GM19395 (cell line): Measurements from ENCODE around the gene PALLD.
"Not testable (repeated sequence)": the region's sequence is repeated elsewhere in the genome, so short reads cannot be mapped to it uniquely, and the experiment has no call there.

Source experiments
- ATAC-seq: cut with Tn5 transposase; IDR thresholded peaks from one replicate; pipeline ENCODE4 v1.9.1; 2021; ENCODE audit warnings: mild to moderate bottlenecking, moderate library complexity; ENCODE audit not compliant: unreplicated experiment

The PALLD gene

DNA sequence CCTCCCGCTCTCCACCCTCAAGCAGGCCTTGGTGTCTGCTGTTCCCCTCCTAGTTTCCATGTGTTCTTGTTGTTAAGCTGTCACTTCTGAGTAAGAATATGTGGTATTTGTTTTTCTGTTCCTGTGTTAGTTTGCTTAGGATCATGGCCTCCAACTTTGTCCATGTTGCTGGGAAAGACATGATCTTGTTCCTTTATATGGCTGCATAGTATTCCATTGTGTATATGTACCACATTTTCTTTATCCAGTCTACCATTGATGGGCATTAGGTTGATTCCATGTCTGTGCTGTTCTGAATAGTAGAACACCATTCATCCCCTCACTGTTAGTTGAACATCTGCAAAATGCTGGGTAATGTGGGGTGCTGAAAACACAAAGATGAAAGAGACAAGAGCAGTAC lies 222.9 kb downstream of the PALLD start:
- no peak for ATAC-seq

DNA sequence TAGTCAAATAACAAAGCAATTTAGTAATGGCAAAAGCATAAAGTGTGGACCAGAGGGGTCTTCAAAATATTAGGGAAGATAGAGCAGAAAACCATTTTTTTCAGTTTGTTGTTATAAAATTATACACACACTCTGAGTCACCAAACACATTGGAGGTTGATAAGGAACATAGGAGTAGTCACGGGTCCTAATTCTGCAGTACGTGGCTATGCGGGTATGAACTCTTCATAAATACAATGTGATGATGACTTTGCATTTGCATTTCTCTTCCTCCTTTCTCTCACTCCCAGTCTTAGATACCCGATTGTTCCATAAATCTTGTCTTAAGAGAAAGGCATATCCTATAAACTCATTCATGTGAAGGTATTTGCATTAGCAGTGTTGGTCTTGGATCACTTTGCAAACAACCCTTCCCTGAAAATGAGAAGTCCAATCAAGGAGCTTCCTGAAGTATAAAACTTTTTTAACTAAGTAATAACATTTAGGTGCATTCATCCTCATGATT lies 223.6 kb downstream of the PALLD start:
- ATAC-seq, result no peak

DNA sequence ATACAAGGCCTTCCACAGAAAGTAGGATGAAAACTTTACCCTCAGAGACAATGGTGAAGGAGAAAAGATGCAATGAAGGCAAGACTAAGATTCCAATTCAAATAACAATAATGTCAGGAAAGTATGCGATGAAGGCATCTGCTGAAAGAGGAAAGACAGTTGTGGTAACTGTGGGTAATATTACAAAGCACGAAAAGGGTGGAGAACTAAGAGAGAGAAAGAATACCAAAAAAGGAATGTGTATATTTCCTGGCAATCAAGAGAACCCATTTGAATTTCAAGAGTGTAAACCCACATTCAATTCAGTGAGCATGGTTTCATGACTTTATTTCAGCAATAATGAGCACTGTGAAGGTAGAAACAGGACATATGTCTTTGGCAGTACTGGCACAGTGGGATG lies 225.5 kb downstream of the PALLD start:
- ATAC-seq, result no peak

- peak; percentile 60 for ATAC-seq
Measured at GRCh38 chr4:168723020-168723419, 226.2 kb downstream of the PALLD start.

- ATAC-seq, result no peak
Measured at GRCh38 chr4:168723569-168723968, 226.7 kb downstream of the PALLD start.

DNA sequence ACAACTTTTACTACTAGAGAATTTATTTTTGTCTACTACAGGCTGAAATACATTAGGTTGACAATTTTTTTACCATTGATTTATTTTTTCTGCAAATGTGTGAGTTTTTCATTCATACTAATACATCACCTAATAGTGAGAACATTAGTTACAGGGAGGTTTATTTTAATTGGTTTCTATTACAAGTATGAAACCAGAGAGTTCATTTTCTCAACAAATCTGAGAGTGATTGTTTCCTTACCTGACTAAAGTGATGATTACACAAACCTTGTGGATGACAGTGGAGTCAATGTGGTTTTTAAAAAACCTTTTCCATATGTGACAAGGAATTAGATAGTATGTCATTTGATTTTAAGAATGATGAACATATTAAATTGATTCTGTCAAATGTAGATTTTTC lies 227.4 kb downstream of the PALLD start:
- ATAC-seq, result no peak

DNA sequence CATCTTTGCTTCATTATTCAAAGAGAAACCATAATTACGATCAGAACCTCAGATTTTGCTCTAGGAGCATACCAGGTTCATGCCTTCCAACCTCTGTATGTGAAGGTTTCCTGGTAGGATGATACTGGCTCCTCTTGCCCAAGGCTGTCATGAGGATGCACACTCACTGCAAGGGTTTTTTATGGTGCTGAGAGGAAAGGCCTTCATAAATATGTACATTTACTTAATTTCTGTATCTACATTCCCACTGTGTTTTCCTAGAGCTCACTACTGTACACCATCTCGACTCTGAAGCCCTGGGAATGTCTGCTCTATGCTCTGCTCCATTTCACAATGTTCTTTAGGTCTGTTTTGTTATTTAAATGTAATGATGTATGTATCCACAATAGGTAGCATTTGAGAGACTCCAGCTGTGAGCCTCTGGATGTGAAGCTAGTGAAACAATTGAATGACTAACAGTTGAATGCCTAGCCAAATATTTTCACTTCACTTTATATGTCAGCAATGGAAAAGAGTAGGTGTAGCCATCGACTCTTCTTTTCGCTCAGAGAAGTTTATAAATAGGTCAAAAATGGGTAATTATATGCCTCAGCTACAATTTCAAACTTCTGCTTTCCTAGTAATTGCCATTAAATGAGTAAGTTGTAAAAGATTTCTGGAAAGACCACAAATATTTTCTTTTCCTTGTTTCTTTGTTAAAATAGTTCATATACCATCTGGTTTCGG lies 228.0 kb downstream of the PALLD start:
- no peak for ATAC-seq

DNA sequence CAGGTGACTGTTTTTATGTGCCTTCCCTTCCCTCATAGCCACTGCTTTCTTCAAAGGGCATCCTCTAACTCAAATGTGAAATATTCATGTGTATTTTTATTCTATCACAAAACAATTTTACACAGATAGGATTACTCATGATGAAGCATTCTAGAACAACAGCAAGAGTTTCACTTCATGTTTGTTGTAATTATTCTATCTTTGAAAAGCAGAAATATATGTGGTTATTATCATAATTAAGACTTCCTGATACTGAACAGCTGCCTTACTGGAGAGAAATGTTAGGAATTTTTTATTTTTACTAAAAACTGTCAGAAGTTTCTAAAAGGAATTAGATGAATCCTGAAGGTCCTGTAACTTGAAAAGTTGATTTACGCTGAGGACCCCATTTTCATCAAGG lies 229.1 kb downstream of the PALLD start:
- no peak for ATAC-seq

DNA sequence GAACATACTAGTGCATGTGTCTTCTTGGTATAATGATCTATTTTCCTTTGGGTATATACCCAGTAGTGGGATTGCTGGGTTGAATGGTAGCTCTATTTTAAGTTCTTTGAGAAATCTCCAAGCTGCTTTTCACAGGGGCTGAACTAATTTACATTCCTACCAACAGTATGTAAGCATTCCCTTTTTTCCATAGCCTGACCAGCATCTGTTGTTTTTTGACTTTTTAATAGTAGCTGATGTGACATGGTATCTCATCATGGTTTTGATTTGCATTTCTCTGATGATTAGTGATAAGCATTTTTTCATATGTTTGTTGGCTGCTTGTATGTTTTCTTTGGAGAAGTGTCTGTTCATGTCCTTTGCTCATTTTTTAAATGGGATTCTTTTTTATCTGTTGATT lies 230.3 kb downstream of the PALLD start:
- ATAC-seq, result not testable (repeated sequence)

GRCh38 chr4:168731006-168731636 lies 234.3 kb downstream of the PALLD start:
- no peak for ATAC-seq

DNA sequence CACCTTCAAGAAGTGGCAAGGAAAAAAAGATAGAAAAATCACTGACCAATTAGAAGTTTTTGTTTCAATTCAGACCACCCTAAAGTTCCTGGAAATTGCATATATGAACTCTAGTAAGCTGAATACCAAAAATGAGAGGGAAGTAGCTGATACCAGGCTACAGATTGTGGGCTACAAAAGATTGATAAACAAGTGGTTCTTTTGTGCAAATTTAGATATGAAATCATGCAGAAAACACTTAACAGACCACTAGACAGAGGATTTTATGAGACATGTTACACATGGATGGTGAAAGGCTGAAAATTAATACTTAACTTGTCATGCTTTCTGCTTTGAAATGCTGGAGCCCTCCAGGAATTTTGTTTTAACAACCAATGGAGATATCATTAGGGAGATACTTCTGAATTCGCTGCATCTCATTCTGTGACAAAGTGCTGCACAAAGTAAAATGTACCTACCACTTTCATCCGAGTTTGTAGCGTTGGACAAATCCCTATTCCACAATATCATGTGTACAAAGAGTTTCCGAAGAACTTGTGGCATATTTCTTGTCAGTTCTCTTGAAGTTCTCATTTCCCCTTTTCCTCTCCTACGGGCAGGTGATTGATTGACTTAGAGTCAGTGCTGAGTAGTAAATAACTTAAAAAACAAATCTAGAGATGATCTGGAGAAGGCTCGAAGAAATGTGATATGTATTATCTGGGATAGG lies 235.0 kb downstream of the PALLD start:
- ATAC-seq, result peak; percentile 54

DNA sequence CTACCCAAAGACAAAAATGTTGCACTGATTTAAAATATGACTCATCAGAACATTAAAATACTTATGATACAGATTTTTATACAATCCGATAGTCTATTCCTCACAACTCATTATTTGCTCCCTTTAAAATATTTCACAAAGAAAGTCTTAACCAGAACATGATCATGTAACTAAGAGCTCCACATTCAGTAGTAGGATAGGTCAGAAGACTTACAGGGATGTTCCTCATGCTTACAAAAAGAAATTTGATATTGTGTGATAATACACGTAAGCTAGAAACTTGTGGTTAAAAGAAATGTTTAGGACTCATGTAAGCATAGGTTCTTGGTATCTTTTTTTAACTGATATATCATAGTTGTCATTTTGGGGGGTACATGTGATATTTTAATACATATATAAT lies 235.9 kb downstream of the PALLD start:
- ATAC-seq, result no peak

- no peak for ATAC-seq
Measured at GRCh38 chr4:168734703-168735678, 238.1 kb downstream of the PALLD start.

GRCh38 chr4:168735735-168736134 lies 238.9 kb downstream of the PALLD start:
- ATAC-seq, result no peak

DNA sequence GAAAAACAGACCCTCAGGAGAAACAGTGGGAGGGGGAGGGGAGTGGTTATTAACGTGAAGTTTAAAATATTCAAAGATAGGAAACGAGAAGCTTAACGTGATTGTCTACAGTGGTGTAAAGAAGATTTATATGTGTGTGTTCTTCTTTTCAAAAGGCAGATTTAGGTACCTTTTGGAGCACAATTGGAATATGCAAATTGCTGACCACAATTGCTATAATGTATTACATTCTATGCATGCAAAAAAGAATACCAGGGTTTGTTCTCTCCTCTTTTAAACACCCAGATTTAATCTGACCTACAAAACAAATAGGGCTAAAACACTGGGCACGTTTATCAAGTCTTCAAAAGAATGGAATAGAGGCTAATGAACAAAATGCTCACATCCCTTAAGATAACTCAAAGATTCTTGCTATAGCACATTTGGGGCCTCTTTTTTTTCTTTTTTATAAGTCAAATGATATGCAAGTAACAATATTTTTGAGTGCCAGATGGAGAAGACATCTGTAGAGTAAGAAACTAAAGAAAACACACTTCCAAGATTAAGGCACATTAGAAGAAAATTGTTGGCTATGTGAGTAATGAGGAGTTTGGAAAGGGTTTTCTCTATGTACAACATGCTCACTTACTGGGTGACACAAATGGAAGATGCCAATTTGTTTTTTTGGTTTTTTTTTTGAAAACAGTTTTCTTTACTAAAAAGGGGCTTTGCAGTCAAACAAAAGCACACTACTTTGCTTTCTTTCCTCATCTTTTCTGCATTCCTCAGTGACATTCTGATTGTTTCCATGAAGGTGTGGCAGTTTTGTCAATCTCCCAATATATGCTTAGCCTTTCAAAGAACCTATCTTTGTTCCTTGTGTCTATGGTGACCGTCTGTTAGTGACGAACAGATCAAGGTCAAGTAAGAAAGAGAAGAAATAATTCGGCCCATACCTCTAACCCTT lies 240.3 kb downstream of the PALLD start:
- ATAC-seq, result no peak

DNA sequence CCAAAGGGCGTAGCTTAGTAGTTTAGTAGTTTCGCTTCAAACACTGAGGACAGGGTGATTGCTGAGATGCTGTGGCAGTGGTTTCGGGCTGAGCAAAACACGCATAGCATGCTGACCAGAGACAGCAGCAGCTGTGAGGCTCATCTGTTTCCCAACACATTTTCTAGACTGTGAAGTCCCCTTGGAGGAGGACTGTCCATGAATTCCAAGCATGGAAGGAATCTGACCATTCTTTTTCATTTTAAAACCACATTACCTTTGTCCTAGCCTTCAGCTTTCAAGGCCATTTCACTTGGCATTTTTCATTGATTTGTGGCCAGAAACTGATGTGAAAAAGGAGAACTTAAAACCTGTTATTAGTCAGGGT lies 240.9 kb downstream of the PALLD start:
- ATAC-seq, result no peak

GRCh38 chr4:168739886-168740285 lies 243.0 kb downstream of the PALLD start:
- no peak for ATAC-seq

- no peak for ATAC-seq
Measured at GRCh38 chr4:168740691-168741090, 243.8 kb downstream of the PALLD start.

GRCh38 chr4:168741281-168742173 lies 244.7 kb downstream of the PALLD start:
- ATAC-seq, result no peak
